Pancreas (tissue), 10 donors: ENCODE results near the gene NCAM2. TPM values are rescaled to one million over a fixed set of nuclear protein-coding genes. Genes with fewer than 3 reads are reported as not detected.

Experiments used
- ATAC-seq, 4 donors: fragments of 200-7000 bp; cut with Tn5 transposase; one replicate each; pipeline versions ENCODE4 v1.8.0 to v1.9.1; 2020; ENCODE audit warnings: mild to moderate bottlenecking in 4 of 4, moderate library complexity in 4 of 4
- DNase-seq, 6 donors: peaks; one replicate each; pipeline ENCODE4 v3.0.0-alpha.2; 2020
- FAIRE-seq: peaks from 2 replicates; lab custom pipeline; 2012; peaks lifted over from hg19 to GRCh38; lab: Jason Lieb, UNC
- H3K27ac ChIP-seq, 4 donors: fragments of 200-600 bp; sonication (generic); 1 replicate in 3 of 4; 2 replicates in 1 of 4; pipeline versions ENCODE4 v1.5.0 to v1.8.0; 2020
- H3K27me3 ChIP-seq, 4 donors: fragments of 200-600 bp; one replicate each; pipeline ENCODE4 v1.8.0; 2021
- H3K36me3 ChIP-seq, 3 donors: fragments of 200-600 bp; sonication (generic) in 1 of 3; one replicate each; pipeline versions ENCODE4 v1.5.0 to v1.8.0; 2020 to 2021
- H3K4me1 ChIP-seq, 3 donors: fragments of 200-600 bp; one replicate each; pipeline ENCODE4 v1.8.0; 2021
- H3K4me3 ChIP-seq, 4 donors: fragments of 200-600 bp; sonication (generic) in 2 of 4; one replicate each; pipeline versions ENCODE4 v1.5.0 to v1.8.0; 2020 to 2021
- H3K9me3 ChIP-seq, 4 donors: fragments of 200-600 bp; one replicate each; pipeline ENCODE4 v1.8.0; 2021
- WGBS, 2 donors: extraction: QIAGEN DNeasy Blood & Tissue Kit; methylation state at CpG; one replicate each; pipeline ENCODE4 v1.1.7; 2013; 5-methylcytosine and 5-hydroxymethylcytosine counted together
- intact Hi-C, 3 donors: fragments of 100-400 bp; cut with DNase I; formaldehyde crosslinking; loops; one replicate each; pipeline versions ENCODE4 v1.11.1 to v1.14.2; 2022
- polyA plus RNA-seq, 2 donors: library from polyadenylated mRNA; stranded (reverse); fragments of 200-250 nt; gene quantifications; one replicate each; pipeline ENCODE4 v1.2.3, GENCODE V29; 2013
- total RNA-seq, 6 donors: library from RNA; stranded (reverse); fragmentation: NEBNext Ultra II Directional in 4 of 6; extraction: Animal tissue kit (Norgen Biotek cat#: 25700) in 4 of 6; gene quantifications; one replicate each; pipeline versions ENCODE4 v1.2.1 to v1.2.4, GENCODE V29; 2021 to 2023
- TF ChIP-seq, protein P1 (sequence below), 4 donors: fragments of 200-600 bp; sonication (generic) in 3 of 4; IDR thresholded peaks; one replicate each; pipeline versions ENCODE4 v1.5.0 to v1.8.0; 2021; ENCODE audit warnings: antibody characterized with exemption in 4 of 4
- donor health status: healthy with polysubstance abuse.
- donor health status: DM: no; HTN: no; CAD: no; lungs with moderate emphysema.
- donor health status: DM: no; HTN: no; CAD: no.
- donor health status: control.
- donor health status: control.
- donor health status: Bipolar disorder and iron deficiency.
- donor health status: DM: yes; HTN: yes; CAD: no.
- donor health status: DM: no; HTN: no; CAD: no.
- donor health status: DM: no; HTN: no; CAD: no.
- donor health status: DM: yes; HTN: yes; CAD: no.

Gene NCAM2
- total and polyA plus RNA-seq, 8 donors: under 0.01 to 1.0 (median 0.27) TPM

DNA sequence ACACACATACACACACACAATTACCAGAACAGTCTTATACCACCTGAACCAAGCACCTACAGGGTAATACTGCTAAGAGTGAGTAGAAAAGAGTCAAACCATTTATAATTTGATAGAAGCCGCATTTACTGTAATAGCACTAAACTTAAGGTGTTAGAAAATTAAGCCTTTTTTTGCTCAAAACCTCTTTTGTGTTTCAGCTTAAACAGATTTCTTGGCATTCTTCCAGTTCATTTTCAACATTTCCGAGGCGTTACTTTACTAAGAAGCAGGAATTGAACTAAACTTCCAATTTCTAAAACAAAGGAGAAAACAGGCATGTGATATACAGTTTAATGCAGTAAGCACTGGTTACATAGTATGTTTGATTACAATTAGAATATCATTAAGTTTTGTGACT, 387.2 kb downstream of the NCAM2 start:
- ATAC-seq (no peak), FAIRE-seq (no peak), DNase-seq (no peak)
- no peak overlapping the region for H3K27ac ChIP-seq
- WGBS, 2 donors: 43% methylated on average over 3 of the region's 3 CpGs
- intact Hi-C loops: no loop called here
- H3K4me3 ChIP-seq: no peak overlapping the region
- H3K27me3 ChIP-seq: no peaks in the 10 kb centered on the region
- TF ChIP-seq, protein P1, sequence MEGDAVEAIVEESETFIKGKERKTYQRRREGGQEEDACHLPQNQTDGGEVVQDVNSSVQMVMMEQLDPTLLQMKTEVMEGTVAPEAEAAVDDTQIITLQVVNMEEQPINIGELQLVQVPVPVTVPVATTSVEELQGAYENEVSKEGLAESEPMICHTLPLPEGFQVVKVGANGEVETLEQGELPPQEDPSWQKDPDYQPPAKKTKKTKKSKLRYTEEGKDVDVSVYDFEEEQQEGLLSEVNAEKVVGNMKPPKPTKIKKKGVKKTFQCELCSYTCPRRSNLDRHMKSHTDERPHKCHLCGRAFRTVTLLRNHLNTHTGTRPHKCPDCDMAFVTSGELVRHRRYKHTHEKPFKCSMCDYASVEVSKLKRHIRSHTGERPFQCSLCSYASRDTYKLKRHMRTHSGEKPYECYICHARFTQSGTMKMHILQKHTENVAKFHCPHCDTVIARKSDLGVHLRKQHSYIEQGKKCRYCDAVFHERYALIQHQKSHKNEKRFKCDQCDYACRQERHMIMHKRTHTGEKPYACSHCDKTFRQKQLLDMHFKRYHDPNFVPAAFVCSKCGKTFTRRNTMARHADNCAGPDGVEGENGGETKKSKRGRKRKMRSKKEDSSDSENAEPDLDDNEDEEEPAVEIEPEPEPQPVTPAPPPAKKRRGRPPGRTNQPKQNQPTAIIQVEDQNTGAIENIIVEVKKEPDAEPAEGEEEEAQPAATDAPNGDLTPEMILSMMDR (IDR thresholded peaks at IDR 0.05): no peak
- no peaks in the 10 kb centered on the region for H3K9me3 ChIP-seq
- H3K36me3 ChIP-seq: no peaks in the 10 kb centered on the region
- no peaks in the 10 kb centered on the region for H3K4me1 ChIP-seq

DNA sequence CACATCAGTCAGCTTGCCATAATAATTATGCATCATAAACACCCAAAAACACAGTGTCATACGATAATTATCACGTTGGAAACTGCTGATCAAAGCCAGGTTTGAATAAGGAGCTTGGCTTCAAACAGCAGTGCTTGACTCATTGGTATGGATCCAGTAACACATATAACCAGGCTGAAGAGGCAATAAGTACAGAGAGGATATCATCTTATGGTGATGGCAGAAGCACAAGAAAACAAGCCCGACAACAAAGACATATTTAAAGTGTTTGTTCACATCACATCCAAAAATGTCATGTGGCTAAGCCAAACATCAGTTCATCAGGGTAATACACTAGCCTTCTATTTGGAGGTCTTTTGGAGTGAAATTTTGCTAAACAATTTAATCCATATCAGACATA, 389.7 kb downstream of the NCAM2 start:
- Histone ChIP-seq H3K9me3 (no peaks in the 10 kb centered on the region), H3K4me3 (no peak overlapping the region), H3K27ac (no peak overlapping the region), H3K36me3 (no peaks in the 10 kb centered on the region), H3K4me1 (no peaks in the 10 kb centered on the region), H3K27me3 (no peaks in the 10 kb centered on the region)
- no peak for DNase-seq
- no peak for FAIRE-seq
- 30 to 42% methylated on average over 3 of the region's 3 CpGs for WGBS, 2 donors
- no peak for ATAC-seq
- TF ChIP-seq, protein P1 (IDR thresholded peaks at IDR 0.05): no peak
- intact Hi-C loops: no loop called here

DNA sequence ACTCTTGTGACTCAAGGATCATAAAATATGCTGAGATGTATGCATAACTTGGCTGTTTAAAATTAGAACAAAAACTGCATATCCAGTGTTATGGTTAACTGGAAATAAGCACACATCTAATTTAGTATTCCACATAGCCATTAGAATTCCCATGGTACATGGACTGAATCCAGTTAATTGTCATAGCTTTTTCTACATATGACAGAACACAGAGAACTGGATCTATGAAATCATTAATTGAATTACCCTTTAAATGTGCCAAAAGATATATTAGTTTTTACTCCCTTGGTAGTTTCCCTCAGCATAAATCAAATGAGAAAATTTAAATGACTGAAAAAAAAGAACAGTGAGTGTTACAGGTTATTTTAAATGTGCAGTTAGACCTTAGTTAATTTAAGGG, 395.9 kb downstream of the NCAM2 start:
- Histone ChIP-seq H3K4me1 (no peaks in the 10 kb centered on the region), H3K4me3 (no peak overlapping the region), H3K36me3 (no peaks in the 10 kb centered on the region), H3K27me3 (no peaks in the 10 kb centered on the region), H3K9me3 (no peaks in the 10 kb centered on the region), H3K27ac (no peak overlapping the region)
- intact Hi-C loops: no loop called here
- no peak for DNase-seq
- ATAC-seq: no peak
- TF ChIP-seq, protein P1 (IDR thresholded peaks at IDR 0.05): no peak
- FAIRE-seq: no peak

DNA sequence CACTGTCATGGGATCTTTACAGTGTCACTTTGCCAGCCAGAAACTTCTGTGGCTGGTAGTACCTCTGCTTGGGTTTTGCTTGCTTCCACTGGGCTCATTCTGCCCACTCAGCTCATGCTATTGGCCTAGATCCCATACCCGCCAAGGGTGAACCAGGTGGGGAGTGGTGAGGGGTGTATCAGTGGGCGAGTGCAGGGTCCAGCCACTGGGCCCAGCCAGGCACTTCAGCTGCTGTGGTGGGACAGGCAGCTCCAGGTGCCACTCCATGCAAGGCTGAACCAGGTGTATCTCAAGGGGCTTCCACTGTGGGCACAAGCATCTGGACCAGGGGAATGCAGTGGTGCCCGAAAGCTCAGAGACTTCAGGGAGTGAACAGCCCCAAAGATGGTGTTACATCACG, 398.2 kb downstream of the NCAM2 start:
- Histone ChIP-seq H3K27ac (no peak overlapping the region), H3K27me3 (no peaks in the 10 kb centered on the region), H3K4me3 (no peak overlapping the region), H3K36me3 (no peaks in the 10 kb centered on the region), H3K9me3 (no peaks in the 10 kb centered on the region), H3K4me1 (no peaks in the 10 kb centered on the region)
- 67 to 72% methylated on average over 4 of the region's 4 CpGs for WGBS, 2 donors
- no peak for DNase-seq
- TF ChIP-seq, protein P1 (IDR thresholded peaks at IDR 0.05): no peak
- no peak for ATAC-seq
- intact Hi-C loops: no loop called here
- FAIRE-seq: no peak

DNA sequence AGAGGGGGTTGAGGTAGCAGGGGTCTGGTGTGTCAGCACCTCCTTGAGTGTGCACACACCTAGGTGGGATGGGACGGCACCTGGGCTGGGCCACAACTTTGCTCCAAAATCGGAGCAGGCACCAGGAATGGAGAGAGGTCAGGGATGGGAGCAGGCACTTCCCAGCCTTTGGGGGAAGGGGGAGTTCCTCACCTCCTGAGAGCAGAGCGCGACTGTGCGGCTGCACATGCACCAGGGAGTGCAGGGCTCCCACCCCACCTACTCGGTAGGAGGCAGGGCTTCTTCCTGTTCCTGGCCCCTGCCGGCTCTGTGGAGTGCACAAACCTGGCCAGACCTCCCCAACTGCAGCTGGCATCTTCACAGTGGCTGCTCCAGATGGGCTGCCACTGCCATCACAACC, 399.3 kb downstream of the NCAM2 start:
- WGBS, 2 donors: 75 to 88% methylated on average over 7 of the region's 7 CpGs
- no peak overlapping the region for H3K27ac ChIP-seq
- FAIRE-seq (no peak), DNase-seq (peak in 1 of 6 donors; percentile 41), ATAC-seq (no peak)
- H3K36me3 ChIP-seq: no peaks in the 10 kb centered on the region
- H3K4me1 ChIP-seq: no peaks in the 10 kb centered on the region
- intact Hi-C loops: no loop called here
- no peak overlapping the region for H3K4me3 ChIP-seq
- no peaks in the 10 kb centered on the region for H3K9me3 ChIP-seq
- TF ChIP-seq, protein P1 (IDR thresholded peaks at IDR 0.05): no peak
- no peaks in the 10 kb centered on the region for H3K27me3 ChIP-seq
